Osteocyte (in vitro differentiated cells): Measurements from ENCODE around the gene SNX5. TPM values are rescaled to one million over a fixed set of nuclear protein-coding genes. Genes with fewer than 3 reads are reported as not detected.
A peak's percentile ranks its signal among the peaks of the same experiment; 100 is the strongest.

Source experiments
- DNase-seq: peaks from one replicate; pipeline ENCODE4 v3.0.0; 2021; ENCODE audit warnings: mixed read lengths; ENCODE audit not compliant: unreplicated experiment; ENCODE audit errors: extremely low spot score
- H3K27ac Mint-ChIP-seq: one replicate; pipeline ENCODE4 v1.8.0; 2021; ENCODE audit warnings: mild to moderate bottlenecking, mixed read lengths; ENCODE audit not compliant: unreplicated experiment
- H3K27me3 Mint-ChIP-seq: one replicate; pipeline ENCODE4 v1.8.0; 2021; ENCODE audit warnings: mixed read lengths; ENCODE audit not compliant: unreplicated experiment
- H3K36me3 Mint-ChIP-seq: one replicate; pipeline ENCODE4 v1.8.0; 2021; ENCODE audit warnings: mixed read lengths; ENCODE audit not compliant: unreplicated experiment
- H3K4me1 Mint-ChIP-seq: one replicate; pipeline ENCODE4 v1.8.0; 2021; ENCODE audit warnings: mixed read lengths; ENCODE audit not compliant: unreplicated experiment
- H3K4me3 Mint-ChIP-seq: one replicate; pipeline ENCODE4 v1.8.0; 2021; ENCODE audit warnings: mild to moderate bottlenecking, moderate library complexity, mixed read lengths; ENCODE audit not compliant: unreplicated experiment
- H3K9me3 Mint-ChIP-seq: one replicate; pipeline ENCODE4 v1.8.0; 2021; ENCODE audit warnings: mixed read lengths; ENCODE audit not compliant: unreplicated experiment
- total RNA-seq: library from RNA; stranded (reverse); gene quantifications from 2 replicates; pipeline ENCODE4 v1.2.1, GENCODE V29; 2021
- TF ChIP-seq, protein P1 (sequence below): fragments of 200-600 bp; sonication (generic); IDR thresholded peaks from 2 replicates; pipeline ENCODE4 v1.5.0; 2021; ENCODE audit warnings: antibody characterized with exemption, mild to moderate bottlenecking, moderate library complexity

Gene SNX5
- total RNA-seq, 1 donor from 2014 or later: 147 TPM

DNA sequence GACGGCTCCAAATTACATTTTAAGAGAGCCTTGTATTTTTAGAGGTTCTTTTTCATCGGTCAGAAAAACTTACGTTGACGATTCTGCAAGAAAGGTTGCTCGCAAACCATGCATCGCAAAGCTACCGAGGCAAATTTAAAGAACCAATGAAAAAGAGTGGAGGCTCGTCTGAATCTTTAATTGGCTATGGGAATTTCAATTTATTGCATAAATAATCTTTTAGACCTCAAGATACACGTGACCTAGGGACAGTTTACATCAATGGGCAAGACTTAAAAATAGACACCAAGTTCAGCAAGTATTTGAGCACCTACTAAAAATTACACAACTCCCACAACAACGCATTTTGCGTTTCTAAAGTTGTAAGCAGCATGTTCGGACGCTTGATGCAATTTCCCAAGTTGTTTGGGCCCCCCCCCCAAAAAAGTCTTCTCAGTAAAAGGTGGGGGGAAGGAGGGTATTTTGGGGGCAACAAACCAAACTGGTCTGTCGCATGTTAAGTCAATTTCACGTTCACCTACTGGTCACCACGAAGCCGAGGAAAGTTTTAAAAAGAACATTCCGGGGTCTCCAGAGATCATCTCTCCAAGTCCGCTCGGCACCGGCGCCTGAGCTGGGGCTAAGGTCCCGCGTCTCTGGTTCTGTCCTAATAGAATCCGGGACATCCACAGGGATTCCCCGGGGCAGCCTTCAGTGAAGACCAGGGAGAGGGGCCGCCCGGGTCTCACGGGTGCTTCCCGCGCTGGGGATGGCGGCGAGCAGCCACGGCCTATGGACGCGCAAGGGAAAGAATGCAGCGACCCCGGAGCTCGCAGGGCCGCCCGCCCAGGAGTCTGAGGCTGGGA is 851 bp downstream of the SNX5 start:
- Mint-ChIP-seq H3K9me3 (no peaks in the 10 kb centered on the region), H3K36me3 (peaks cover 18% of the 10 kb centered on the region), H3K4me1 (peaks cover 70% of the 10 kb centered on the region), H3K27ac (peak overlapping the region; percentile 83), H3K4me3 (peak overlapping the region; percentile 81), H3K27me3 (no peaks in the 10 kb centered on the region)
- TF ChIP-seq, protein P1, sequence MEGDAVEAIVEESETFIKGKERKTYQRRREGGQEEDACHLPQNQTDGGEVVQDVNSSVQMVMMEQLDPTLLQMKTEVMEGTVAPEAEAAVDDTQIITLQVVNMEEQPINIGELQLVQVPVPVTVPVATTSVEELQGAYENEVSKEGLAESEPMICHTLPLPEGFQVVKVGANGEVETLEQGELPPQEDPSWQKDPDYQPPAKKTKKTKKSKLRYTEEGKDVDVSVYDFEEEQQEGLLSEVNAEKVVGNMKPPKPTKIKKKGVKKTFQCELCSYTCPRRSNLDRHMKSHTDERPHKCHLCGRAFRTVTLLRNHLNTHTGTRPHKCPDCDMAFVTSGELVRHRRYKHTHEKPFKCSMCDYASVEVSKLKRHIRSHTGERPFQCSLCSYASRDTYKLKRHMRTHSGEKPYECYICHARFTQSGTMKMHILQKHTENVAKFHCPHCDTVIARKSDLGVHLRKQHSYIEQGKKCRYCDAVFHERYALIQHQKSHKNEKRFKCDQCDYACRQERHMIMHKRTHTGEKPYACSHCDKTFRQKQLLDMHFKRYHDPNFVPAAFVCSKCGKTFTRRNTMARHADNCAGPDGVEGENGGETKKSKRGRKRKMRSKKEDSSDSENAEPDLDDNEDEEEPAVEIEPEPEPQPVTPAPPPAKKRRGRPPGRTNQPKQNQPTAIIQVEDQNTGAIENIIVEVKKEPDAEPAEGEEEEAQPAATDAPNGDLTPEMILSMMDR: no peak
- DNase-seq: no peak

DNA sequence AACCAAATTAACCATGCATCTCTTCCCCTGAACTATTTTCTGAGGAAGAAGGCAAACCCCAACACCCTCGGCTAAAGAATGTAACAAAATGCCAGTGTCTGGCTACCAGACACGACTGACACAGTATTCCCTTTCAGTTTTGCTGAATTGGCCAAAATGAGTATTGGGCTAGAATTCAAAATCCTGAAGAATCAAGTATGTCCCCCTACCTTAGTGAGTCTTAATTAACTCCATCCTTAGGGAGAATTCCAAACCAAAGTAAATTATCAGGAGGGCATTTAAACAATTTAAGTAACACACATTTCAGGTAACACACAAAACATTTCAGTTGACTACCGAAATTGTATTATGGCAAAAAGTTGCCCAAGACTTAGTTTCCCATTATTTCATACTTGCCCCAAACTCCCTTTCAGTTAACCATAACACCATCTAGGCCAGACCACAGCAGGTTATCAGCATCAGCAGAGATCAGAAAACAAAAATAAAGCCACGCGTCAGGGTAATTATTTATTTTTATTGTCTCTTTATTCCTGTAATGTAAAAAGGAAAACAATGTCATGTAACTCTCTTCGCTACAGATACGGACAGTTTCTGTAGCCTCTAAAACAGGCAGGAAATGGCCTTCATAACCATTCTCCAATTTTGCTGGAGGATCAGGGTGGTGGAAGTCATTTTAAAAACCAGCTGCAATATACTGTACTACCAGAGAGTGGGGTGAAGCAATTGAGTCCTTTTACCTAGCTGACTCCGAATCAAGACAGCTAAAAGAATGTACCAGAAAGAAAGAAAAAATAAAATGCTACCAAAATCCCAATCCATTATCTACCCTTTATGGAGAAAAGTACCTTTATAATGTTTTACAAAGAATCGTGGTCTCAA is 1.9 kb downstream of the SNX5 start:
- H3K36me3 Mint-ChIP-seq: peaks cover 18% of the 10 kb centered on the region
- no peak for DNase-seq
- H3K9me3 Mint-ChIP-seq: no peaks in the 10 kb centered on the region
- no peaks in the 10 kb centered on the region for H3K27me3 Mint-ChIP-seq
- H3K4me1 Mint-ChIP-seq: peaks cover 70% of the 10 kb centered on the region
- TF ChIP-seq, protein P1: peak; percentile 44
- H3K27ac Mint-ChIP-seq: peak overlapping the region; percentile 83
- H3K4me3 Mint-ChIP-seq: peak overlapping the region; percentile 81

DNA sequence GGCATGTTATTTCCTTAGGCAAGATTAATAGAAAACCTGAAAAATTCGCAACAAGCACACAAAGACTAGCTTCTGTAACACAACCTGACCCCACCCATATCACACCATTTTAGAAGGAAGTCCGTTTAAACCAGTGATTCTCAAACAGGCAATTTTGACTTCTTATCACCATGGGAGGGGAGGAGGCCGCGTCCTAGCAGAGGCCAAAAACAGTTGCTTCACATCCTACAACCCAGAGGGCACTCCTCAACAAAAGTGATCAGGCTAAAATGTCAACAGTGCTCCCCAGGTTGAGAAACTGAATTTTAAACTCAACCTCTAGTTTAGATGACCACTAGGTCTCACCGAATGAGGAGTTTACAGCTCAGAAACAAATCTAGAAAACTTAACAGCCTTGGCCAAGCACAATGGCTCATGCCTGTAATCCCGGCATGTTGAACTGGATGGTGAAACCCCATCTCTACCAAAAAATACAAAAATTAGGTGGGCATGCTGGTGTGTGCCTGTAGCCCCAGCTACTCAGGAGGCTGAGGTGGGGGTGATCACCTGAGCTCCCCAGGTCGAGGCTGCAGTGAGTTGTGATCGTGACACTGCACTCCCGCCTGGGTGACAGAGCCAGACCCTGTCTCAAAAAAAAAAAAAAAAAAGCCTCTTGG is 3.4 kb downstream of the SNX5 start:
- H3K27ac Mint-ChIP-seq: peak overlapping the region; percentile 83
- TF ChIP-seq, protein P1: no peak
- H3K36me3 Mint-ChIP-seq: peaks cover 18% of the 10 kb centered on the region
- H3K4me1 Mint-ChIP-seq: peaks cover 70% of the 10 kb centered on the region
- no peaks in the 10 kb centered on the region for H3K9me3 Mint-ChIP-seq
- no peak for DNase-seq
- peak overlapping the region; percentile 81 for H3K4me3 Mint-ChIP-seq
- H3K27me3 Mint-ChIP-seq: no peaks in the 10 kb centered on the region

DNA sequence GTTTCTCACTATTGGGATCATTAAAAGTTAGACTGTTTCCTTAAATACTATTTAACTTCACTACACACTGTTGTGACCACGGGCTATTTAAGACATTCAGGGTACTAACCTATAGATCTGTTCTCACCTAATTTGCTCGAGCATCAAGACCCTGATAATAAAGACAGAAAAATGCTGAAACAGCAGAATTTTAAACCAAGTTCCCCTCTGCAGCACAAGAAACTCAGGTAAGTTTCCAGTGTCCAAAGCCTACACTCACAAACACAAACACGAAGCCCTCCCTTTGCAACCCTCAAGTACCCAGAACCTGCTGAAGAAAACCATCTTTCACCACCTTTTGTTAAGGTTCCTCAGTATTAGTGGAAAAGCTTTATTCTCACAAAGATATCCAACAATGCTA is 4.0 kb downstream of the SNX5 start:
- DNase-seq: no peak
- TF ChIP-seq, protein P1: no peak
- Mint-ChIP-seq H3K27me3 (no peaks in the 10 kb centered on the region), H3K4me3 (peak overlapping the region; percentile 81), H3K9me3 (no peaks in the 10 kb centered on the region), H3K36me3 (peaks cover 18% of the 10 kb centered on the region), H3K27ac (peak overlapping the region; percentile 83), H3K4me1 (peaks cover 70% of the 10 kb centered on the region)
